ENCODE results near the gene CCK. TPM values are rescaled to one million over a fixed set of nuclear protein-coding genes. Genes with fewer than 3 reads are reported as not detected.

CCK gene
- total and polyA plus RNA-seq, 7 donors, result 0.20 to 12.5 (median 6.9) TPM; not detected in 2

- intact Hi-C loops (cut with DNase I), result loop anchor here (5.0 kb wide), 1 partner anchor 322 kb away; no protein-coding TSS in a partner anchor
- H3K4me3 ChIP-seq, result no peak overlapping the region
- peaks cover 0 to 23% (median 17%) of the 10 kb centered on the region in 4 donors for H3K4me1 ChIP-seq
- H3K27me3 ChIP-seq, result no peaks in the 10 kb centered on the region
- peak overlapping the region in 3 of 4 donors; percentile 34 to 50 (median 46) for H3K27ac ChIP-seq
- H3K9me3 ChIP-seq, result no peaks in the 10 kb centered on the region
- no peak for TF ChIP-seq POLR2A (IDR thresholded peaks at IDR 0.05)
- TF ChIP-seq POLR2AphosphoS5 (IDR thresholded peaks at IDR 0.05), result no peak
- no peak for TF ChIP-seq EP300 (IDR thresholded peaks at IDR 0.05)
- TF ChIP-seq CTCF (IDR thresholded peaks at IDR 0.05), result no peak
- no peak for DNase-seq
- H3K36me3 ChIP-seq, result peaks cover 17 to 39% (median 20%) of the 10 kb centered on the region in 4 donors
- 75 to 93% methylated on average over 5 of the region's 5 CpGs for WGBS, 2 donors
These were observed 40.3 kb downstream of the CCK start for GRCh38 chr3:42225486-42226363.

GRCh38 chr3:42224658-42225421 is 41.1 kb downstream of the CCK start:
- TF ChIP-seq POLR2AphosphoS5 (IDR thresholded peaks at IDR 0.05) (peak in 2 of 4 donors; percentile 27 to 28), CTCF (IDR thresholded peaks at IDR 0.05) (no peak)
- Histone ChIP-seq H3K27me3 (no peaks in the 10 kb centered on the region), H3K4me3 (no peak overlapping the region), H3K36me3 (peaks cover 19 to 47% (median 27%) of the 10 kb centered on the region in 4 donors), H3K9me3 (no peaks in the 10 kb centered on the region), H3K27ac (peak overlapping the region; percentile 28 to 50 (median 40)), H3K4me1 (peaks cover 0 to 20% (median 16%) of the 10 kb centered on the region in 4 donors)
- WGBS, 2 donors, result 74 to 82% methylated on average over 12 of the region's 12 CpGs
- DNase-seq, result no peak
- intact Hi-C loops (cut with DNase I), result loop anchor here (5.0 kb wide), 1 partner anchor 322 kb away; no protein-coding TSS in a partner anchor

GRCh38 chr3:42224178-42224577 is 41.8 kb downstream of the CCK start:
- Histone ChIP-seq H3K27me3 (no peaks in the 10 kb centered on the region), H3K9me3 (no peaks in the 10 kb centered on the region), H3K36me3 (peaks cover 19 to 53% (median 29%) of the 10 kb centered on the region in 4 donors), H3K4me1 (peaks cover 0 to 17% (median 15%) of the 10 kb centered on the region in 4 donors), H3K27ac (peak overlapping the region in 2 of 4 donors; percentile 34 to 50), H3K4me3 (no peak overlapping the region)
- WGBS, 2 donors, result 85 to 89% methylated on average over 9 of the region's 9 CpGs
- TF ChIP-seq CTCF (IDR thresholded peaks at IDR 0.05) (no peak), POLR2AphosphoS5 (IDR thresholded peaks at IDR 0.05) (no peak), EP300 (IDR thresholded peaks at IDR 0.05) (no peak), POLR2A (IDR thresholded peaks at IDR 0.05) (no peak)
- no peak for DNase-seq
- intact Hi-C loops (cut with DNase I), result no loop called here

GRCh38 chr3:42222942-42223693 is 42.9 kb downstream of the CCK start:
- intact Hi-C loops (cut with DNase I), result no loop called here
- no peaks in the 10 kb centered on the region for H3K9me3 ChIP-seq
- no peak overlapping the region for H3K4me3 ChIP-seq
- H3K4me1 ChIP-seq, result peaks cover 0 to 17% (median 15%) of the 10 kb centered on the region in 4 donors
- TF ChIP-seq POLR2AphosphoS5 (IDR thresholded peaks at IDR 0.05) (no peak), CTCF (IDR thresholded peaks at IDR 0.05) (no peak), POLR2A (IDR thresholded peaks at IDR 0.05) (no peak), EP300 (IDR thresholded peaks at IDR 0.05) (no peak)
- H3K36me3 ChIP-seq, result peaks cover 19 to 62% (median 29%) of the 10 kb centered on the region in 4 donors
- no peaks in the 10 kb centered on the region for H3K27me3 ChIP-seq
- DNase-seq, result no peak
- WGBS, 2 donors, result 95 to 96% methylated on average over 31 of the region's 31 CpGs
- H3K27ac ChIP-seq, result no peak overlapping the region

Data from sigmoid colon (tissue), 7 donors.